ENCODE data around the gene SIGMAR1.

The SIGMAR1 gene

DNA sequence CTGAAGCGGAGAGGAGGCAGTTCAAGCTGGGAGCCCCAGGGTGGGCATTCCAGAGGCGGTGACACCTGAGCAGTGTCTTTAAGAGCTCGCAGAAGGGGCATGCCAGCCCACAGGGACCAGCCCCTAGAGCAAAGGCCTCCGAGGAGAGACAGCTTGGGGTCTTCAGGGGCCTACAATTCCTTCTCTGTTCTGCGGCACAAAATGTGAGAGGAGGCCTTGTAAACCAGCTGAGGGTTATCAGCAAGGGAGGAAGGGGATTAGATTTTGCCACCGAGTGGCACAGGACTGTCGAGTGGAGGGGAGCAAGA lies 505 bp upstream of the SIGMAR1 start:
- TF ChIP-seq, protein P1, sequence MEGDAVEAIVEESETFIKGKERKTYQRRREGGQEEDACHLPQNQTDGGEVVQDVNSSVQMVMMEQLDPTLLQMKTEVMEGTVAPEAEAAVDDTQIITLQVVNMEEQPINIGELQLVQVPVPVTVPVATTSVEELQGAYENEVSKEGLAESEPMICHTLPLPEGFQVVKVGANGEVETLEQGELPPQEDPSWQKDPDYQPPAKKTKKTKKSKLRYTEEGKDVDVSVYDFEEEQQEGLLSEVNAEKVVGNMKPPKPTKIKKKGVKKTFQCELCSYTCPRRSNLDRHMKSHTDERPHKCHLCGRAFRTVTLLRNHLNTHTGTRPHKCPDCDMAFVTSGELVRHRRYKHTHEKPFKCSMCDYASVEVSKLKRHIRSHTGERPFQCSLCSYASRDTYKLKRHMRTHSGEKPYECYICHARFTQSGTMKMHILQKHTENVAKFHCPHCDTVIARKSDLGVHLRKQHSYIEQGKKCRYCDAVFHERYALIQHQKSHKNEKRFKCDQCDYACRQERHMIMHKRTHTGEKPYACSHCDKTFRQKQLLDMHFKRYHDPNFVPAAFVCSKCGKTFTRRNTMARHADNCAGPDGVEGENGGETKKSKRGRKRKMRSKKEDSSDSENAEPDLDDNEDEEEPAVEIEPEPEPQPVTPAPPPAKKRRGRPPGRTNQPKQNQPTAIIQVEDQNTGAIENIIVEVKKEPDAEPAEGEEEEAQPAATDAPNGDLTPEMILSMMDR (IDR thresholded peaks at IDR 0.05; ENCODE audit: borderline replicate concordance, insufficient read depth, low read depth, low read length) = no peak
- peak overlapping the region; percentile 82 for H3K4me3 ChIP-seq (ENCODE audit: low read depth, low read length)

GRCh38 chr9:34636791-34637355 lies 714 bp downstream of the SIGMAR1 start:
- H3K4me3 ChIP-seq (ENCODE audit: low read depth, low read length) = peak overlapping the region; percentile 82
- TF ChIP-seq, protein P1 (IDR thresholded peaks at IDR 0.05; ENCODE audit: borderline replicate concordance, insufficient read depth, low read depth, low read length) = no peak

GRCh38 chr9:34635556-34635955 lies 2.0 kb downstream of the SIGMAR1 start:
- H3K4me3 ChIP-seq (ENCODE audit: low read depth, low read length) = no peak overlapping the region
- TF ChIP-seq, protein P1 (IDR thresholded peaks at IDR 0.05; ENCODE audit: borderline replicate concordance, insufficient read depth, low read depth, low read length) = no peak

DNA sequence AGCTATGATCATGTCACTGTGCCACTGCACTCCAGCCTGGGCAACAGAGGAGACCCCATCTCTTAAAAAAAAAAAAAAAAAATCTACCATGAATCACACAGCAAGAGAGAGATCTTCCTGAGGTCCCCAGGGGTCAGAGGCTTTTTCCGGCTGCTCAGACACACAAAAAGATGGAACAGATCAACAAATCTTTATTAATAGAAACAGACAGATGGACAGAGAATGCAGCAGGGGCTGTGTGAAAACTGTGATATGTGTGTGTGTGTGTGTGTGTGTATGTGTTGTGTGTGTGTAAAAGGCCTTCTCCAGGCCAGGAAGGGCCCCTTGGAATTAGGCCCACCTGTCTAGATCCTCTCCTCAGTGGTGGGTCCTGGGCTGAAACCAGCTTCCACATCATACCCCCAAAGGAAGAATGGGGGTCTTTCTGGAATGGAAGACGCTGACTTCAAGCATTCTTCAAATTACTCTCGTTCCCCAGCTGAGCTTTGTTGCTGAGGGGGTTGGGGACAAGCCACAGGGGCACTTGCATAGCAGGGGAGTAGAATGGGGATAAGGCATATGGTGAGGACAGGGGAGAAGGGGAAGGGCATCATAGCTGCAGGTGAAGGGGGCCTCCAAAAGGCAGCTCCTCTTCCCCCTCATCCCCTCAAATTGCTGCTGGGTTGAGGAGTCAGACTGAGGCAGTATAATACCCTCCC lies 2.9 kb downstream of the SIGMAR1 start:
- TF ChIP-seq, protein P1 (IDR thresholded peaks at IDR 0.05; ENCODE audit: borderline replicate concordance, insufficient read depth, low read depth, low read length) = no peak
- H3K4me3 ChIP-seq (ENCODE audit: low read depth, low read length) = no peak overlapping the region

GRCh38 chr9:34633851-34634550 lies 3.6 kb downstream of the SIGMAR1 start:
- no peak overlapping the region for H3K4me3 ChIP-seq (ENCODE audit: low read depth, low read length)
- TF ChIP-seq, protein P1 (IDR thresholded peaks at IDR 0.05; ENCODE audit: borderline replicate concordance, insufficient read depth, low read depth, low read length) = peak; percentile 80

GRCh38 chr9:34633166-34633565 lies 4.4 kb downstream of the SIGMAR1 start:
- H3K4me3 ChIP-seq (ENCODE audit: low read depth, low read length) = no peak overlapping the region
- TF ChIP-seq, protein P1 (IDR thresholded peaks at IDR 0.05; ENCODE audit: borderline replicate concordance, insufficient read depth, low read depth, low read length) = no peak

Data from GM12875 (cell line).